Endothelial cell of umbilical vein (primary cell): Measurements from ENCODE around the gene RRP15. TPM values are rescaled to one million over a fixed set of nuclear protein-coding genes. Genes with fewer than 3 reads are reported as not detected.

Experiments used
- BruUV-seq: library from RNA; stranded (reverse); fragments of 400-500 nt; replicated peaks from 2 replicates; lab custom pipeline; 2021; lab: Mats Ljungman, UMichigan
- CTCF ChIA-PET: fragments of 300-600, 350-600 bp; sonication (Branson Sonifier 250); formaldehyde crosslinking; loops from one replicate; lab custom pipeline; 2021; ENCODE audit warnings: antibody characterized with exemption, inconsistent platforms; lab: Charles Lee
- POLR2A ChIA-PET: fragments of 300-600, 350-600 bp; sonication (Branson Sonifier 250); formaldehyde crosslinking; loops from one replicate; lab custom pipeline; 2021; ENCODE audit warnings: antibody characterized with exemption, inconsistent platforms; lab: Charles Lee
- DNase-seq: peaks from one replicate; pipeline ENCODE4 v3.0.0-alpha.2; 2011; ENCODE audit warnings: low read depth, low spot score
- FAIRE-seq: peaks from 2 replicates; lab custom pipeline; 2011; peaks lifted over from hg19 to GRCh38; lab: Jason Lieb, UNC
- H2AFZ ChIP-seq: 2 replicates; pipeline ENCODE4 v1.6.0; 2012; ENCODE audit warnings: low read depth, low read length, control low read depth, inconsistent platforms
- H3K27ac ChIP-seq: 2 replicates; pipeline ENCODE4 v1.5.1; 2011; ENCODE audit warnings: low read depth, mild to moderate bottlenecking, control low read depth, low read length, moderate library complexity; ENCODE audit not compliant: insufficient read depth
- H3K27me3 ChIP-seq, 2 experiments: 2 replicates each; pipeline versions ENCODE4 v1.6.0 to v1.6.1; 2011; ENCODE audit warnings: low read length in 2 of 2, mixed read lengths in 1 of 2; ENCODE audit not compliant: control insufficient read depth in 2 of 2, insufficient read depth in 2 of 2
- H3K36me3 ChIP-seq, 2 experiments: 2 replicates in 1 of 2; 3 replicates in 1 of 2; pipeline ENCODE4 v1.5.1; 2011; ENCODE audit warnings: low read length in 2 of 2, mild to moderate bottlenecking in 1 of 2, moderate library complexity in 1 of 2; ENCODE audit not compliant: control insufficient read depth in 2 of 2, insufficient read depth in 2 of 2; ENCODE audit errors: extremely low read depth in 1 of 2
- H3K4me1 ChIP-seq: 3 replicates; pipeline ENCODE4 v1.5.1; 2011; ENCODE audit warnings: mild to moderate bottlenecking, low read length; ENCODE audit not compliant: control insufficient read depth, insufficient read depth; ENCODE audit errors: extremely low read depth
- H3K4me2 ChIP-seq: 2 replicates; pipeline ENCODE4 v1.6.1; 2011; ENCODE audit warnings: low read length, control low read depth, mixed read lengths; ENCODE audit not compliant: insufficient read depth
- H3K4me3 ChIP-seq, 3 experiments: fragments of 200-600 bp in 1 of 3; sonication (generic), shearing (Covaris generic) in 1 of 3; replicated peaks in 1 of 3; 2 replicates each; pipeline ENCODE4 v1.5.1; 2011 to 2016; ENCODE audit warnings: control low read depth in 3 of 3, low read length in 3 of 3, mild to moderate bottlenecking in 2 of 3, inconsistent platforms in 1 of 3, low read depth in 1 of 3, moderate library complexity in 1 of 3; ENCODE audit not compliant: insufficient read depth in 1 of 3
- H3K79me2 ChIP-seq: 2 replicates; pipeline ENCODE4 v1.6.0; 2012; ENCODE audit warnings: low read length, inconsistent platforms; ENCODE audit not compliant: control insufficient read depth, insufficient read depth
- H3K9ac ChIP-seq: replicated peaks from 2 replicates; pipeline ENCODE3; 2011; ENCODE audit warnings: low read length, control low read depth; ENCODE audit not compliant: insufficient read depth; ENCODE audit errors: extremely low read depth
- H3K9me1 ChIP-seq: replicated peaks from 3 replicates; pipeline ENCODE4 v1.6.0; 2011; ENCODE audit warnings: mild to moderate bottlenecking, low read length; ENCODE audit not compliant: control insufficient read depth, insufficient read depth; ENCODE audit errors: extremely low read depth
- H3K9me3 ChIP-seq: replicated peaks from 2 replicates; pipeline ENCODE4 v1.5.1; 2012; ENCODE audit warnings: low read length, inconsistent platforms; ENCODE audit not compliant: control insufficient read depth, insufficient read depth
- H4K20me1 ChIP-seq: replicated peaks from 2 replicates; pipeline ENCODE3; 2011; ENCODE audit warnings: mild to moderate bottlenecking, low read length; ENCODE audit not compliant: control insufficient read depth, insufficient read depth; ENCODE audit errors: extremely low read depth
- EZH2 ChIP-seq: IDR thresholded peaks from 2 replicates; pipeline ENCODE4 v1.6.1; 2012; ENCODE audit warnings: borderline replicate concordance, low read depth, mild to moderate bottlenecking, moderate library complexity, low read length, inconsistent platforms; ENCODE audit not compliant: severe bottlenecking
- MYC ChIP-seq: IDR thresholded peaks from one replicate; pipeline ENCODE4 v1.6.1; 2011; ENCODE audit warnings: mild to moderate bottlenecking, low read depth, low read length
- POLR2A ChIP-seq: IDR thresholded peaks from 2 replicates; pipeline ENCODE4 v1.6.1; 2012; ENCODE audit warnings: low read depth, mild to moderate bottlenecking, control low read depth, low read length
- dilution Hi-C: fragments of 300-500 bp; cut with MboI; formaldehyde crosslinking; loops from one replicate; pipeline ENCODE4 v1.15.0; 2019; ENCODE audit warnings: low sequenced_read_pairs; ENCODE audit not compliant: extremely low pct_ligation_motif_present
- intact Hi-C: fragments of 100-400 bp; cut with micrococcal nuclease; formaldehyde crosslinking; loops from one replicate; pipeline ENCODE4 v1.10.0; 2022
- polyA plus RNA-seq, 4 experiments: library from polyadenylated mRNA; depleted of rRNA in 3 of 4; stranded (reverse) in 3 of 4; unstranded in 1 of 4; fragments of >200 nt; gene quantifications; 2 replicates each; pipeline versions ENCODE4 v1.2.1 to v1.2.3, GENCODE V29; 2011 to 2012; ENCODE audit warnings: missing spikeins in 1 of 4
- total RNA-seq: library from RNA; stranded (reverse); gene quantifications from 2 replicates; pipeline ENCODE4 v1.2.3, GENCODE V29; 2021

Gene RRP15
- total and polyA plus RNA-seq, 2 donors (not counting 3 experiments of a cell fraction or from before 2014, with no cell fraction given), result 1.0 to 17.3 TPM

- H3K27me3 ChIP-seq, result no peaks in the 10 kb centered on the region
- peak; percentile 20 for TF ChIP-seq POLR2A
- no peak for TF ChIP-seq EZH2
- H3K79me2 ChIP-seq, result no peaks in the 10 kb centered on the region
- H3K9me1 ChIP-seq, result no peaks in the 10 kb centered on the region
- FAIRE-seq (no peak), DNase-seq (no peak)
- CTCF ChIA-PET, result interaction anchor here (0.9 to 1.9 kb wide), 5 partner anchors 8 to 710 kb away, joined by 3 to 13 read pairs (median 4); no protein-coding TSS in a partner anchor
- POLR2A ChIA-PET, result interaction anchor here (1.1 kb wide), 1 partner anchor 8 kb away, joined by 3 read pairs; no protein-coding TSS in a partner anchor
- no peaks in the 10 kb centered on the region for H3K36me3 ChIP-seq
- H3K4me3 ChIP-seq, result no peak overlapping the region
- intact Hi-C loops, result no loop called here
- no peaks in the 10 kb centered on the region for H3K9me3 ChIP-seq
- BruUV-seq, result no TSS peak
- no peaks in the 10 kb centered on the region for H4K20me1 ChIP-seq
- no peak overlapping the region for H3K9ac ChIP-seq
- dilution Hi-C loops, result no loop called here
- H3K4me1 ChIP-seq, result no peaks in the 10 kb centered on the region
- H3K27ac ChIP-seq, result no peak overlapping the region
- no peak overlapping the region for H3K4me2 ChIP-seq
- H2AFZ ChIP-seq, result peak overlapping the region; percentile 28
These were observed 72.3 kb downstream of the RRP15 start for GRCh38 chr1:218357211-218357892.

- Histone ChIP-seq H3K27ac (no peak overlapping the region), H3K9ac (no peak overlapping the region), H4K20me1 (no peaks in the 10 kb centered on the region), H3K79me2 (no peaks in the 10 kb centered on the region), H3K4me1 (no peaks in the 10 kb centered on the region), H3K36me3 (no peaks in the 10 kb centered on the region), H3K9me1 (no peaks in the 10 kb centered on the region), H3K4me3 (no peak overlapping the region), H3K4me2 (no peak overlapping the region), H2AFZ (no peak overlapping the region), H3K9me3 (no peaks in the 10 kb centered on the region), H3K27me3 (no peaks in the 10 kb centered on the region)
- intact Hi-C loops, result no loop called here
- no peak for FAIRE-seq
- no TSS peak for BruUV-seq
- dilution Hi-C loops, result no loop called here
- POLR2A ChIA-PET, result interaction anchor here (1.1 kb wide), 1 partner anchor 9 kb away, joined by 3 read pairs; no protein-coding TSS in a partner anchor
- CTCF ChIA-PET, result interaction anchor here (0.9 to 1.9 kb wide), 5 partner anchors 9 to 709 kb away, joined by 3 to 13 read pairs (median 4); no protein-coding TSS in a partner anchor
- no peak for DNase-seq
- no peak for TF ChIP-seq MYC
- TF ChIP-seq POLR2A, result peak; percentile 13
These were observed 72.8 kb downstream of the RRP15 start for GRCh38 chr1:218357893-218358232.
